ENCODE measurements around the gene TK1. TPM values are rescaled to one million over a fixed set of nuclear protein-coding genes. Genes with fewer than 3 reads are reported as not detected.
"Not testable (repeated sequence)": the region's sequence is repeated elsewhere in the genome, so short reads cannot be mapped to it uniquely, and the experiment has no call there.

Gene TK1
- total RNA-seq, 1 donor from 2014 or later: 1.2 TPM

DNA sequence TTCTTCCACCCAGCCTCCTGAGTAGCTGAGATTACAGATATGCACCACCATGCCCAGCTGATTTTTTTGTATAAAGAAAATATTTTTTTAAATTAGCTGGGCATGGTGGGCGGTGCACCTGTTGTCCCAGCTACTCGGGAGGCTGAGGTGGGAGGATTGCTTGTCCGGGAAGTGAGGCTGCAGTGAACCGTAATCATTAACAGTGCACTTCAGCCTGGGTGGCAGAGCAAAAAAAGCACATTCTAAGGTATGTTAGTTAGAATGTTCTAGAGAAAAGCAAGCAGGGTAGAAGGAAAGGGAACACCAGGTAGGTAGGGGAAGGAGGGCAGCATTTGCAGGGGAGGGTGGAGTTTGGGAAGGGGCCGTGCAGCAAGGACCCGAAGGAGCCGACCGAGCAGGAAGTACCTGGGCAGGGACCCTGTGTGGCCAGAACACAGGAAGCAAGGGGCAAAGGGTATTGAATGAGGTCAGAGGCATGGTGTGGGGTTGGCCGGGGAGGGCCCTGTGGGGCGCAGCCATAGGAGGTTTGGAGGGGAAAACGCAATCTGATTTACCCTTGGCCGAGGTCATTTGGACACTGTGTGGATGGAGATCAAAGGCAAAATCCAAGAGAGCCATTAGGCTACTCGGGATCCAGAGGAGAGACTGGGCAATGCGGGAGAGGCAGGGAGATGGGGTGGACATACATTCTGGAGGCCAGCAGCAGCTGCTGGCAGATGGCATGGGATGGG lies 38.4 kb downstream of the TK1 start:
- DNase-seq (ENCODE audit: low spot score): no peak

GRCh38 chr17:78147315-78147998 lies 39.4 kb downstream of the TK1 start:
- no peak for DNase-seq (ENCODE audit: low spot score)

- DNase-seq (ENCODE audit: low spot score): no peak
Measured at GRCh38 chr17:78146881-78147280, 40.0 kb downstream of the TK1 start.

- no peak for DNase-seq (ENCODE audit: low spot score)
Measured at GRCh38 chr17:78146471-78146869, 40.4 kb downstream of the TK1 start.

DNA sequence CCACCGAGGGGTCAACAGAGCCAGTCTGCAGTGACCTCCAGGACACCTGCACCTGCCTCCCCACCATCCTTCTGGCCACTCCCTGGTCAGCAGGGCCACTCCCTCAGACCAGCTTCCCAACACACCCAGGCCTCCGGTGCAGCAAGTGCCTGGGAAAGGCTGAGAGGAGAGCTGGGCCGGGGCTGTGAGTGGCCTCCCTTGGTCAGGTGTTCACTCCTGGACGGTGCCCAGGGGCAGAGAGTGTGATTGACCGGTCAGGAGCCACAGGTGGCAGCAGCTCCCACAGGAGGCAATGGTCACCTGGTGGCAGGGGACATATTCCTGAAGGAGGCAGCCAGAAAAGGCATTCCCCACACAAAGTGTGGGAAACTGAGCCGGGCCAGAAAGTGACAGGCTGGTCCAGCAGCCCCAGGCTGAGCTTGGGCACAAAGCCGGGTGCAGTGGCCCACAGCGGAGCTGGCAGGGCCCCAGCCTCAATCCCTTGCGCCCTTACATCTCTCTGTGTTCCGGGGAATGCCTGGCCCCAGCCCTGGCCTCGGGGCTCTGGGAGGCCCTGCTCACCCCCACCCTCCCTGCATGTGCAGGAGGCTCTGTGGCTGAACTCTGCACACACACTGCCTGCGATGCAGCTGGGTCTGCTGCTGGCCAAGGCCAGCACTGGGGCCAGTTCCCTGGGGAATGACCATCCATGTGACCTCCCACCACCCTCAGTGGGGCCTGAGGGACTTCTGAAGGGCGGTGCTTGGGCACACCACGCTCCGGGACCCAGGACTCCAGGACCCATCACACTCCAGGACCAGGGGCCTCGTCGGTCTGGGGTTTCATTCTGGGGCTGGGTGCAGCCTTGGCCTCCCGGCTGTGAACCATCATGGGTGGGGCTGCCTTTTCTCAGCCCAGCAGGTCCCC lies 41.9 kb downstream of the TK1 start:
- no peak for DNase-seq (ENCODE audit: low spot score)

- peak; percentile 88 for DNase-seq (ENCODE audit: low spot score)
Measured at GRCh38 chr17:78144147-78144719, 42.6 kb downstream of the TK1 start.

DNA sequence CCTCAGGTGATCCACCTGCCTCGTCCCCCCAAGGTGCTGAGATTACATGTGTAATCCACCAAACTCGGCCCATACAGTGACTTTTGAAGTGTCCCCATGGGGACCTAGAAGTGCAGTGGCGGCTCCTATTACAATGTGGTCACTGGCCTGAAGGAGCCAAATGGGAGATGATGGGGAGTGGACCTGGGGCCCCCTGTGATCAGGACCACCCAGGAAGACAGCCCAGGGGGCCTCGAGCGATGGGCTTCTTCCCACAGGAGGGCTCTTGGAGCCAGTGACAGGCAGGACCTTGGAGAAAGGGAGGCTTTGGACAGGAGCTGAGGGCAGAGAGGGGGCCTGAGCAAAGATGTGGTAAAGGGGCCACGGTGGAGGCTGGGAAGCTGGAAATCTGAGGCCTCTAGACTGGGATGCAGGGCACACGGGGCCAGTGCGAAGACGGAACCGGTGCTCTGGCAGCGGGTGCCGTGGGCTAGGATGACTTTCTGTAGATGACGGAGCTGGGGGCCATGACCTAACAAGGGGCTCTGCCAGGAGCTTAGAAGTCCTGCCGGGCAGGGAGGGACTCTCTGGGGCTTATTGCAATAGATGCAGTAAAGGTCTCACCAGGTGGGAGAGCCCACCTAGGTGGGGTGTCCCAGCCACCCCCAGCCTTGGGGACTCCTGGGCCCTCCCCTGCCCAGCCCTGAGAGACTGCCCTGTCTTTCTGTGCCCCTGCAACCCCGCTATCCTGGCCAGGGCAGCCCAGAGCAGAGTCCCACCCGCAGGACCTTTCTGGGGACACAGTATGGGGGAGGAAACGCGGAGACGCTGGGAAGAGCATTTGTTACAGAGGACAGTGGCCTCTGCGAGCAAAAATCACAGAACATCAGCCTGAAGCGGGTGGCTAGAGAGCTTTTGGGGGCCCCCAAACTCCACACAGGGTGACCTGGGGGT lies 43.4 kb downstream of the TK1 start:
- no peak for DNase-seq (ENCODE audit: low spot score)

DNA sequence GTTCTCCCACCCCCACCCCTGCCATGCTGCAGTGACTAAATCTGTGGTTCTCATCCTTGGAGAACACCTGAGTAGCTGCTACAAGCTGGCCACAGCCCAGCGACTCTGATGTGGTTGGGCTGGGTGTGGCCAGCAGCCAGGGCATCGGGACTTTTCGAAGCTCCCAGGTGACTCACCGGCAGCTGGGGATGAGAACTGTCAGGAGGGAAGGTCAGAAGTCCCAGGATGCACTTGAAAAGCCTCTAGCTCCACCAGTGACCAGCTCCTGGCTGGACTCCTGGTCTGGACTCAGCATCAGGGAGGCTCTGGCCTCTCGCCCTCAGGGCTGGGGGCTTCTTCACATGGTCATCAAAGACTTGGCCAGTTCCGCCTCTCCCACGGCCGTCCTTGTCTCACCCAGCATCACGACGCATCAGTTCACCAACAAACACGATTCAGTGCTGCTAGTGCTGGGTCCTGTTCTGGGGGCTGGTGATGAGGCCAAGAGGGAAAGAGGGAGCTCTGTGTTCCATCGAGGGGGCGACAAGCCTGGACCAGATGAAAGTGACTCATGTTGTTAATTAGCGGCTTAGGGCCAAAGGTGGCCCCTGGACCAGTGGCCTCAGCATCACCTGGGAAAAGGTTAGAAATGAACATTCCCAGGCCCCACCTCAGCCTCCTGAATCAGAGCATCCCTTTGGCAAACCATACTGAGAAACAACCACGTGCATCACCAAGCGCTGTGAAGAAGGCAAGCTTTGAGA lies 44.6 kb downstream of the TK1 start:
- no peak for DNase-seq (ENCODE audit: low spot score)

DNA sequence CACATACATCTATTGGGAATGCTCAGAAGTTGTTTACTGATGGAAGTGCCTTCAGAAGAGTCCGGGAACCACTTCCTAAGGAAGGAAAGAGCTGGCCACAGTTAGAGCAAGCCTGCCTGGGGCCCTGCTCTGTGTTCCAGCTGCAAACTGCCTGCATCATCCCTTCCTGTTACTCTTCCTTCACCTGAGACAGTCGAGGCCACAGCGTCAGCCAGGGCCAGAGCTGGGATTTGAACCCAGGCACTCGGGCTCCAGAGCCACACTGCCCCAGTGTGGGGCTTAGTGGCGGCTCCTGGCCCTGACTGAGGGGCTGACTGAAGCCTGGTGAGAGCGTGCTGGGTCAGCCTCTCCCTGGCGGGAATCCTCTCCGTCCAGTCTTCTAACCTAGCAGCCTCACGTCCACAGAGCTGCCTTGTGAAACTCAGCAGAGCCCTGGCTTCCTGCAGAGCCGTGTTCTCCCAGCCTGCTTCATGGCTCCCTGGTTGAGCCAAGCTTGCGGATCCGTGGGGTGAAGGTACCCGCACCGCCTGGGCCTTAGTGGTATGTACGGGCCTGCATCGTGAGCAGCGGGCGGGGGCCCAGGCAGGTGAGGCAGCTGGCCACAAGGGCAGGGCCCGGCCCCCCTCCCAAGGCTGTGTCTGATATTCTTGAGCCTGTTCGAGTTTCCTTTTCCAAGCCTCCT lies 45.3 kb downstream of the TK1 start:
- DNase-seq (ENCODE audit: low spot score): no peak

DNA sequence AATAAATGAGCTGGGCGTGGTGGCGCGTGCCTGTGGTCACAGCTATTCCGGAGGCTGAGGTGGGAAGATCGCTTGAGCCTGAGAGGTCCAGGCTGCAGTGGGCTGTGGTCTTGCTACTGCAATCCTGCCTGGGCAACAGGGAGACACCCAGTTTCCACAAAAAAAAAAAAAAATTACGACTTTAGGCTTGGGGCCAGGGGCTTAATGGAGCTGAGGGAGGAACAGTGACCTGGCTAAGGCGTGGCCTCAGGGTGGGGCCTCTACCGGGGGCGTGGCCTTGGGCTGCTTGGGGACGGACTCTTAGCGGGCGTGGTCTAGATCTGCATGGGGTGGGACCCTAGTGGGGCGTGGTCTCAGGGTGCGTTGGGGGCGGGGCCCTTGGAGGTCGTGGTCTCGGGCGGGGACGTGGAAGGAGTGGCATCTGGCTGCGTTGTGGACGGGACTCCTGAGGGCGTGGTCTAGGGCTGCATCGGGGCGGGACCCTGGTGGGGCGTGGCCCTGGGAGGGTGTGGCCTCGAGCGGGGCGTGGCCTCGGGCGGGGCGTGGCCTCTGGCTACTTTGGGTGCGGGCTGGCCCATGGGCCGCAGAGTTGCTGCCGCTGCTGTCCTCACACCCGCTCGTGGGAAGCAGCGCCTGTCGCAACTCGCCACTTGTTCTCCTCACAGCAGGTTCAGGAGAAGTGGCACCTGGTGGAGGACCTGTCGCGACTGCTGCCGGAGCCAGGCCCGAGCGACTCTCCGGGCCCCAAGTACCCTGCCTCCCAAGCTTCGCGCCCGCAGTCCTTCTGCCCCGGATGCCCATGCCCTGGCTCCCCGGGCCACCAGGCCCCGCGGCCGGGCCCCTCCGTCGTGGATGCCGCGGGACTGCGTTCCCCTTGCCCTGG lies 46.4 kb downstream of the TK1 start:
- DNase-seq (ENCODE audit: low spot score): peak; percentile 96

DNA sequence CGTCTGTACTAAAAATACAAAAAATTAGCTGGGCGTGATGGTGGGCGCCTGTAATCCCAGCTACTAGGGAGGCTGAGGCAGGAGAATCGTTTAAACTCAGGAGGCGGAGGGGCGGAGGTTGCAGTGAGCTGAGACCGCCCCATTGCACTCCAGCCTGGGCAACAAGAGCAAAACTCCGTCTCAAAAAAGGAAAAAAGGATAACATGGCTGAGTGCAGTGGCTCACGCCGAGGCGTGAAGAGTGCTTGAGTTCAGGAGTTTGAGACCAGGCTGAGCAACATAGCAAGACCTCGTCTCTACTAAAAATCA lies 47.0 kb downstream of the TK1 start:
- not testable (repeated sequence) for DNase-seq (ENCODE audit: low spot score)

DNA sequence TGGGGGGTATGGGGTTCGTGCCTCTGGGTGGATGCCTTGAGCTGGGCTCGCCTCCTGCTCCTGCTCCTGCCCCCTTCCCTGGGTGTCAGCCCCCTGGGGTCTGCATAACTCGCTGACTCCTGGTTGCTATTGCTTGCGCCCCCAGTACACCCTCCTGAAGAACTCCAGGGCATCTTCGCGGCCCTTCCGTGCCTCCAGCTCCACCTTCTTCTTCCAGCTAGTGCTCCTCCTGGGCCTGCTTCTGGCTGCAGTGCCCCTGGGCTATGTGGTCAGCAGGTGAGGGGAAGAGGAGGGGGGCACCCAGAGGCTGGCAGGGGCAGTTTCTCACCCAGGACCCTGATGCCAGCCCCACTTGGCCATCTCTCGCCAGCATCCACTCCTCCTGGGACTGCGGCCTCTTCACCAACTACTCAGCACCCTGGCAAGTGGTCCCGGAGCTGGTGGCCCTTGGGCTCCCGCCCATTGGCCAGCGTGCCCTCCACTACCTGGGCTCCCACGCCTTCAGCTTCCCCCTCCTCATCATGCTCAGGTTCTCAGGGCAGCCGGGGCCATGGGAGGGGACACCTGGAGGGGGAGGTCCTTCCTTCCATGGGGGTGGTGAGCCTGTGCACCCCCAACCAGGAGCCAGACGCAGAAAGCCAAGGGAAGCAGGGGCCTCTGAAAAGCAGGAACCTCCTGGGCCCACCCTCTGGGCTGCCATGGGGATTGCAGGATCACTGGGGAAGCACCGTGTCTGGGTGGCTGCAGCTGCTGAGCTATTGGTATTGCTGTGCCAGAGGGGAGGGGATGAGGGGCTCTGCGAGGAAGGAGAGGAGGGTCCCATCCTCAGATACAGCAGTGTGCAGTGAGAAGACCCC lies 48.4 kb downstream of the TK1 start:
- DNase-seq (ENCODE audit: low spot score): no peak

- no peak for DNase-seq (ENCODE audit: low spot score)
Measured at GRCh38 chr17:78137392-78138203, 49.3 kb downstream of the TK1 start.

DNA sequence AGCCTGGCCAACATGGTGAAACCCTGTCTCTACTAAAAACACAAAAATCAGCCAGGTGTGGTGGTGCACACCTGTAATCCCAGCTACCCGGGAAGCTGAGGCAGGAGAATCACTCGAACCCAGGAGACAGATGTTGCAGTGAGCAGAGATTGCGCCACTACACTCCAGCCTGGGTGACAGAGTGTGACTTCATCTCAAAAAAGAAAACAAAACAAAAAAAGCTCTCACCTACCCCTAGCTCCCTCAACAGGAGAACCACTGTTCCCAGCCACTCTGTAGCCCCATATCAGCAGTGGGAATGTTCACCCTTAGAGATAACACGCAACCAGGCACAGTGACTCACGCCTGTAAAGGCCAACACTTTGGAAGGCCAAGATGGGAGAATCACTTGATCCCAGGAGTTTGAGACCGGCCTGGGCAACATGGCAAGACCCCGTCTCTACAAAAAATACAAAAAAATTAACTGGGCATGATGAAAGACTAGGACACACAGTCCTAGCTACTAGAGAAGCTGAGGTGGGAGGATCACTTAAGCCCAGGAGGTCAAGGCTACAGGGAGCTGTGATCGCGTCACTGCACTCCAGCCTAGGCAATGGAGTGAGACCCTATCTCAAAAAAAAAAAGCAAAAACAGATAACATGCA lies 50.9 kb downstream of the TK1 start:
- no peak for DNase-seq (ENCODE audit: low spot score)

DNA sequence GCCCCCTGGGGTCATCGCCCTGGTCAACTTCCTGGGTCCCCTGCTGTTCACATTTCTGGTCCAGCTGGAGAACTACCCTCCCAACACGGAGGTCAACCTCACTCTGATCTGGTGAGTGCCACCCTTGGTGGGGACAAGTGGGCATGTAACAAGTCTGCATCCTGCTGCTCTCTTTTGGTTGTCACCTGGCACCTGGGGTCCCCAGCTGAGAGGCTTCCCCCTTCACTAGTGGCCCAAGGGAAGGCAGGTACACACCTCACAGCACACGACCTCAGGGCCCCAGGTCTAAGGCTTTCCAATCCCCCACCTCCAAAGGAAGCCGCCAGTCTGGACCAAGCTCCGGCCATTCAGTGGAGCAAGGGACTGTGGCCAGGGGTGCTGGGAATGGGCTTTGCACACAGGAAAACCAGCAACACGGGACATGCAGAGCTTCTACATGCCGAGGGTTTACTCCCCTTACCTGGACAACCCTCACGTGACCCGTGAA lies 51.9 kb downstream of the TK1 start:
- DNase-seq (ENCODE audit: low spot score): no peak
